ENCODE results near the gene APOBEC4. TPM values are rescaled to one million over a fixed set of nuclear protein-coding genes. Genes with fewer than 3 reads are reported as not detected.

Gene APOBEC4
- total and polyA plus RNA-seq, 2 donors from 2014 or later = not detected

DNA sequence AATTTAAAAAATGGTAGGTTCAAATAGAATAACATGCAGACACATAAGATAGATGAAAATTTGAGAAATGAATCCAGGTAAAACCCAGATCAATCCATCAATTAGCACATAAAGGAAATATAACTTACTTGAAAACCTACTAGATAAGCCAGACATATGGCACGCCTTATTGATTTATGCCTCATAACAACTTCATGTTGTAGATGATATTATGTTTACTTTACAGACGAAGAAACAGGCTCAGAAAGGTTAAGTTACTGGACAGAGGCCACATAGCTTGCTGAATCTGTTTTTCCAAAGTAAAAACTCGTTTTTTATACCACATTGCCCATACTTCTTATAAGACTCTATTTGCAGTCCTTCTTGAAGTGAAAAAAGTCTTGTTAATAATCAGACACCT lies 40.7 kb downstream of the APOBEC4 start:
- TF ChIP-seq, protein P1, sequence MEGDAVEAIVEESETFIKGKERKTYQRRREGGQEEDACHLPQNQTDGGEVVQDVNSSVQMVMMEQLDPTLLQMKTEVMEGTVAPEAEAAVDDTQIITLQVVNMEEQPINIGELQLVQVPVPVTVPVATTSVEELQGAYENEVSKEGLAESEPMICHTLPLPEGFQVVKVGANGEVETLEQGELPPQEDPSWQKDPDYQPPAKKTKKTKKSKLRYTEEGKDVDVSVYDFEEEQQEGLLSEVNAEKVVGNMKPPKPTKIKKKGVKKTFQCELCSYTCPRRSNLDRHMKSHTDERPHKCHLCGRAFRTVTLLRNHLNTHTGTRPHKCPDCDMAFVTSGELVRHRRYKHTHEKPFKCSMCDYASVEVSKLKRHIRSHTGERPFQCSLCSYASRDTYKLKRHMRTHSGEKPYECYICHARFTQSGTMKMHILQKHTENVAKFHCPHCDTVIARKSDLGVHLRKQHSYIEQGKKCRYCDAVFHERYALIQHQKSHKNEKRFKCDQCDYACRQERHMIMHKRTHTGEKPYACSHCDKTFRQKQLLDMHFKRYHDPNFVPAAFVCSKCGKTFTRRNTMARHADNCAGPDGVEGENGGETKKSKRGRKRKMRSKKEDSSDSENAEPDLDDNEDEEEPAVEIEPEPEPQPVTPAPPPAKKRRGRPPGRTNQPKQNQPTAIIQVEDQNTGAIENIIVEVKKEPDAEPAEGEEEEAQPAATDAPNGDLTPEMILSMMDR (IDR thresholded peaks at IDR 0.05; ENCODE audit: borderline replicate concordance, extremely low read depth, insufficient read depth) = no peak
- H3K4me1 ChIP-seq (ENCODE audit: control insufficient read depth in 2 of 3, insufficient read depth in 2 of 3, low read depth in 1 of 3, low read length in 3 of 3) = no peaks in the 10 kb centered on the region
- no peak overlapping the region for H3K9ac ChIP-seq (ENCODE audit: low read length in 3 of 3)
- no peak overlapping the region for H3K27ac ChIP-seq (ENCODE audit: low read depth in 2 of 2, low read length in 2 of 2)
- FAIRE-seq (no peak), DNase-seq (no peak)
- no peaks in the 10 kb centered on the region for H3K36me3 ChIP-seq (ENCODE audit: control insufficient read depth in 2 of 3, insufficient read depth in 3 of 3, low read length in 3 of 3)
- no peaks in the 10 kb centered on the region for H3K27me3 ChIP-seq (ENCODE audit: control insufficient read depth, insufficient read depth, low read length)
- no peaks in the 10 kb centered on the region for H3K9me3 ChIP-seq (ENCODE audit: control insufficient read depth in 2 of 3, insufficient read depth in 1 of 3, low read length in 3 of 3)
- intact Hi-C loops (cut with DNase I) = no loop called here
- no peak overlapping the region for H3K4me3 ChIP-seq (ENCODE audit: low read length in 3 of 3)

DNA sequence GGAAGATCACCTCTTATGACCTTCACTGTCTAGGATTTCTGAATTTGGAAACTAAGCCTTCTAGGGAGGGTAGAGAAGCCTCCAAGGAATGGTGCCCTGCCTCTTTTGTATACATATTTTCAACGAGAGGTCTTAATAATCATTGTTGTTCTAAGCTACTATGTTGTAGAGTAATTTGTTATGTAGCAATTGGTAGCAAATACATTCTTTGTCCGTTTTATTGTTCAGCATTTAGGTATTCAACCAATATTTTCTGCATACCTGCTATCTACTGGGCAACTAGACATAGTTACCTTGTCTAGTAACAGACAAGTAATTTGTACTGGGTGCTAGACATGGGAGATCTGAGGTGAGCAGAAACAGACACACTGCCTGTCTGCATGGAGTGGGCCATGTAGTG lies 42.1 kb downstream of the APOBEC4 start:
- H3K4me1 ChIP-seq (ENCODE audit: control insufficient read depth in 2 of 3, insufficient read depth in 2 of 3, low read depth in 1 of 3, low read length in 3 of 3) = no peaks in the 10 kb centered on the region
- no peak for DNase-seq
- no peaks in the 10 kb centered on the region for H3K27me3 ChIP-seq (ENCODE audit: control insufficient read depth, insufficient read depth, low read length)
- no peaks in the 10 kb centered on the region for H3K36me3 ChIP-seq (ENCODE audit: control insufficient read depth in 2 of 3, insufficient read depth in 3 of 3, low read length in 3 of 3)
- no peak overlapping the region for H3K4me3 ChIP-seq (ENCODE audit: low read length in 3 of 3)
- intact Hi-C loops (cut with DNase I) = no loop called here
- TF ChIP-seq, protein P1 (IDR thresholded peaks at IDR 0.05; ENCODE audit: borderline replicate concordance, extremely low read depth, insufficient read depth) = no peak
- H3K9me3 ChIP-seq (ENCODE audit: control insufficient read depth in 2 of 3, insufficient read depth in 1 of 3, low read length in 3 of 3) = no peaks in the 10 kb centered on the region
- FAIRE-seq = no peak
- no peak overlapping the region for H3K9ac ChIP-seq (ENCODE audit: low read length in 3 of 3)
- no peak overlapping the region for H3K27ac ChIP-seq (ENCODE audit: low read depth in 2 of 2, low read length in 2 of 2)

DNA sequence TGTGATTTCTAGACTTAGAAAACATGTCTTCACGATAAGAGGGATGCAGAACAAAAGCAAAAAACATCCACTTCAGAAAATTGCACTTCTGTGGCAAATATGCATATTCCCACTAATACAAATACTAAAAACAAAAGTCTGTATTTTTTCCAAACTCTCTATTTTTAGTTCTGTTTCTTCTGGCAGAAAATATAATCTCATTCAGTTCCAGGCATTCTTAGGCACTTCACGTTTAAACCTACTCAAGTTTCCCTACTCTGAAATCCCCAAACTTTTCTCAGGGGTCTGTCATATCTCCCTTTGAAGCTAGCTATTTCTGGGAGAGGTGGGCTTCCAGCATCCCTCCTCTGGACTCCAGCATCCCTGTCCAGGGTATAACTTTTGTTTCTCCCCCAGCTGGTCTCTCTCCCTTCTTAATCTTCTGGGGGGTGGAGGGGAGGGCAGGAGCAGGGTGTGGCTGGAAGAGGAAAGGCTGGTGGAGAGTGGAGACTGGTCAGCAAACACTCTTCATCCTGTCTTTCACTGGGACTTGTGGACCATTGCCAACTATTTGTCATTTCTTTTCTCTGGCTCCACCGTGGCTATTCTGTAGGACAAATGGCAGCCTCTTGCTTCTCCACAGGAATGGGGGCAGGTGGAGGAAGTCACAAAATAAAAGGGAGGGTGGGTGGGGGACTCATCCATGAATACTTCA lies 43.2 kb downstream of the APOBEC4 start:
- H3K9ac ChIP-seq (ENCODE audit: low read length in 3 of 3) = no peak overlapping the region
- H3K36me3 ChIP-seq (ENCODE audit: control insufficient read depth in 2 of 3, insufficient read depth in 3 of 3, low read length in 3 of 3) = no peaks in the 10 kb centered on the region
- DNase-seq (no peak), FAIRE-seq (no peak)
- H3K27ac ChIP-seq (ENCODE audit: low read depth in 2 of 2, low read length in 2 of 2) = no peak overlapping the region
- H3K4me1 ChIP-seq (ENCODE audit: control insufficient read depth in 2 of 3, insufficient read depth in 2 of 3, low read depth in 1 of 3, low read length in 3 of 3) = no peaks in the 10 kb centered on the region
- no peak overlapping the region for H3K4me3 ChIP-seq (ENCODE audit: low read length in 3 of 3)
- TF ChIP-seq, protein P1 (IDR thresholded peaks at IDR 0.05; ENCODE audit: borderline replicate concordance, extremely low read depth, insufficient read depth) = no peak
- intact Hi-C loops (cut with DNase I) = no loop called here
- no peaks in the 10 kb centered on the region for H3K9me3 ChIP-seq (ENCODE audit: control insufficient read depth in 2 of 3, insufficient read depth in 1 of 3, low read length in 3 of 3)
- no peaks in the 10 kb centered on the region for H3K27me3 ChIP-seq (ENCODE audit: control insufficient read depth, insufficient read depth, low read length)

GRCh38 chr1:183609313-183609712 lies 43.8 kb downstream of the APOBEC4 start:
- Histone ChIP-seq H3K27me3 (ENCODE audit: control insufficient read depth, insufficient read depth, low read length) (no peaks in the 10 kb centered on the region), H3K27ac (ENCODE audit: low read depth in 2 of 2, low read length in 2 of 2) (no peak overlapping the region), H3K4me1 (ENCODE audit: control insufficient read depth in 2 of 3, insufficient read depth in 2 of 3, low read depth in 1 of 3, low read length in 3 of 3) (no peaks in the 10 kb centered on the region), H3K9me3 (ENCODE audit: control insufficient read depth in 2 of 3, insufficient read depth in 1 of 3, low read length in 3 of 3) (no peaks in the 10 kb centered on the region), H3K4me3 (ENCODE audit: low read length in 3 of 3) (no peak overlapping the region), H3K36me3 (ENCODE audit: control insufficient read depth in 2 of 3, insufficient read depth in 3 of 3, low read length in 3 of 3) (no peaks in the 10 kb centered on the region), H3K9ac (ENCODE audit: low read length in 3 of 3) (no peak overlapping the region)
- intact Hi-C loops (cut with DNase I) = no loop called here
- TF ChIP-seq, protein P1 (IDR thresholded peaks at IDR 0.05; ENCODE audit: borderline replicate concordance, extremely low read depth, insufficient read depth) = peak; percentile 41
- peak in 1 of 5 donors; percentile 34 for DNase-seq
- FAIRE-seq = no peak

Measured in kidney (tissue), 14 donors.